Skeletal muscle cell (primary cell): ENCODE results near the gene CACNA1B.

ENCODE experiments used
- DNase-seq: peaks from one replicate; pipeline ENCODE4 v3.0.0-alpha.2; 2010; ENCODE audit warnings: low read depth
- H3K4me3 ChIP-seq: 2 replicates; pipeline ENCODE4 v1.5.1; 2011; ENCODE audit warnings: low read depth, mild to moderate bottlenecking, control low read depth, low read length, moderate library complexity

CACNA1B gene

DNA sequence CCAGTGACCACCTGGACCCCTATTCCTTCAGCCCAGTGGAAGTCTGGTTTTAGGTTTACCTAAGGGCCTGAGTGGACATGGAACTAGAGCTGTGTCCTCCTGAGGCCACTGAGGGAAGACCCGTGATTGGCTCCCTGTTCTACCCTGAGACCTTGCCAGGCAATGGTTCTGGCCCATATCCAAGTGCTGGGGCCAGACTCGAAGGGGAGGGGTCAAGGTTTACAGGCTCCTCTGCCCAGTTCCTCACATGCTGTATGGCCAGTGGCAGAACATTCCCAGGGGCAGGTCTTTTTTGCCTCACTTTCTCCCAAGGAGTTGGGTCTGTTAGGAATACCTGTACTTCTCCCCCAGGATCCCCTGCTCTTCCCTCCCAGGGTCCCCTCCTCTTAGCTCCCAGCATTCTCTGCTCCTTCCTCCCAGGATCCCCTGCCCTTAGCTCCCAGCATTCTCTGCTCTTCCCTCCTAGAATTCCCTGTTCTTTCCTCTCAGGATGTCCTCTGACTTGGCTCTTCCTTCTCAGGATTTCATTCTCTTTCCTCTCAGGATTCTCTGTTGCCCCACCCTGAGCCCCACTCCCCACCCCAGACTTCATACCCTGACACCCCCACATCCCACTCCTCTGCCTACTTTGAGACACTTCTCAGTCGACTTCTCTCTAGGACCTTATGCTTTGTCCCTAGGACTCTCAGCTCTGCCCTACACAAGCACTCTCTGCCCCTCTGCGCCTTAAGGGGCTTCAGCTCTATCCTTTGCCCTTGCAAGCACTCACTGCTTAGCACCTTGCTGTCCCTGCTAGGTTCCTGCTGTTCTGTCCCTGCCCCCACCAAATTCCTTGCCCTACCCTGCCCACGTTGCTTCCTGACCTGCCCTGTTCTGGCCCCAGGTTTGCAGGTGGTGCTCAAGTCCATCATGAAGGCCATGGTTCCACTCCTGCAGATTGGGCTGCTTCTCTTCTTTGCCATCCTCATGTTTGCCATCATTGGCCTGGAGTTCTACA lies 36.5 kb downstream of the CACNA1B start:
- no peak overlapping the region for H3K4me3 ChIP-seq
- DNase-seq, result no peak

DNA sequence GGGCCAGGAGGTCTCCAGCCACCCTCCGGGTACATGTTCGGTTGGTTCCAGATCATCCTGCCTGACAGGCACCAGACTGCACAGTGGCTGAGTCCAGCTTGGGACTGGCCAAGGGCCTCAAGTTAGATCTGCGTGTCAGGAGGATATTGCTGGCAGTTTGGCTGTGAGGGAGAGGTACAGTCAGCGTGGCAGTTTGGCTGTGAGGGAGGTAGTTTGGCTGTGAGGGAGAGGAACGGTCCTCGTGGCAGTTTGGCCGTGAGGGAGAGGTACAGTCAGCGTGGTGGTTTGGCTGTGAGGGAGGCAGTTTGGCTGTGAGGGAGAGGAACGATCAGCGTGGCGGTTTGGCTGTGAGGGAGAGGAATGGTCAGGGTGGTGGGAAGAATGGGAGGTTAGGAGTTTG lies 39.0 kb downstream of the CACNA1B start:
- no peak overlapping the region for H3K4me3 ChIP-seq
- DNase-seq, result no peak

DNA sequence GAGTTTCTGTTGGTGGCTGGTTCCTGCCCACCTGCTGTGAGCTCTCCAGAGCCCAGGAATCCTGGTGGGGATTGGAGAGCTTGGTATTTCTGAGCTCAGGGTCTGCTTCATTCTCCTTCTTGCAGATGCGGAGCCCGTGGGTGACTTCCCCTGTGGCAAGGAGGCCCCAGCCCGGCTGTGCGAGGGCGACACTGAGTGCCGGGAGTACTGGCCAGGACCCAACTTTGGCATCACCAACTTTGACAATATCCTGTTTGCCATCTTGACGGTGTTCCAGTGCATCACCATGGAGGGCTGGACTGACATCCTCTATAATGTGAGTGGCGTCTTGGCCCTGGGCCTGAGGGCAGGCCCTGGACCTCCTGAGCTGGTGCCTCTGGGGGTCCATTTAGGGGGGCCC lies 39.5 kb downstream of the CACNA1B start:
- no peak for DNase-seq
- no peak overlapping the region for H3K4me3 ChIP-seq

DNA sequence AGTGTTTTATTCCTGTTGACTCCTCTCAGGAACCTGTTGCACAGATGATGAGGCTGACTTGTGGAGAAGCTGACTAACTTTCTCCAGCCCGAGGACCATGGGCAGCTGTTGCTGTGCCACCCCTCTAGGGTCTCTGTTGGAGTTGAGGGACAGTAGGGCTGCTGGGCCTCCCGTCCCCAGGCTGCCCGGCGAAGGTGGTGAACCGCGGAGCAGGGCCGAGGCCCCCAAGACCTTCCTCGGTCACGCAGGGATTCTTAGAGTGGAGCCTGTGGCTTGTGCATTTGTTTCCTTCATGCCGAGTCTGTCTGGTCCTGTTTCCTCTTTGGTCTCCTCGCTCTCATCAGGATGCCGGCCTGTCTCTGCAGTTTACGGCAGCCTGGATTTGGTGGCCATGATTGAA lies 40.2 kb downstream of the CACNA1B start:
- H3K4me3 ChIP-seq, result no peak overlapping the region
- DNase-seq, result no peak

DNA sequence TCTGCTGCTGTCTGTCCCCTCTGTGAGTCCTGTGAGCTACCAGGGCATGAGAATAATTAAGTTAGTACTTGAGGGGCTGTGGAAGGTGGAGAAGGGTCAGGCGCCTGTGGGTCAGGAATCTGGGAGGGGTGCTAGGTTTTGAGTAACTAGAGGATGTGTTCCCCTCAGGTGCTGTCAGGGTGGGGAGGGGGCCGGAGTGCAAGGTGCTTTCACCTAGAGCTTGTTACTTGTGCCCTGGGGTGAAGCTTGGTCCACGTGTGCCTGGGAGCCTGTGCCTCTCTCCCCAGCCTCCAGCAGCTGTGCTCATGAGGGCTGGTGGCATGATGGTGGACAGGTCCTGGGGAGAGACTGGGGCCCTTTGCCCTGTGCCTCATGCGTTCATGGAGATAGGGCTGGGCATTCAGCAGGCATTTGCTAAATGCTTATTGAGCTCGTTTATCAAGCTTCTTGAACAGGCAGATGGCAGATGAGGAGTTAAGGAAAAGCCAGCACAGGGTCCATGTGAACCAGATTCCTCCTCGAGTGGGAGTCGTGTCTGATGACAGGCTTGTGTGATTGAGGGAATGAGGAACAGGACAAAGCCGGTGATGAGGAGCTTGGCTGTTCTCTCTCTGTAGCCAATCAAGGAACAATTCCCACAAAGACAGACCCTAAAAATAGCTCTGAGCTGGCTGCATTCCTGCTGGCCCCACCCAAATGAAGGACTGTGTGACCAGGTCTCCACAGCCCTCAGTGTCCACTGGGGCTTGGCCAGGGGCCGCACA lies 40.9 kb downstream of the CACNA1B start:
- H3K4me3 ChIP-seq, result no peak overlapping the region
- no peak for DNase-seq

DNA sequence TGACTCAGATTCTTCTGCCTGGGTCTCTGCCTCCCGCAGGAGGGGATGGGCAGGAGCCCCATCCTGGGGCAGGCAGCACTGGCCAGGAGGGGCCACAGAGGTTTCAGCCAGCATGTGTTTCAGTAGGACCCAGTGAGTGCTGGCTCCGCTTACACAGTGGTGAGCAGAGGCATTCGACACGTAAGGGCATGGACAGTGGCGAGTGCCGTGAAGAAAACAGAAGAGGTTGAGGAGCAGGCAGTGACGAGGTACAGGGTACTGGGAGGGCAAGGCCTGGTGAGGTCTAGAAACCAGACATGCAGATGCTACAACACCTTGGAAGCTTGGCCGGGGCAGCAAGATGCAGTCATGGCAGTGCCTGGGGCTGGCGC lies 41.5 kb downstream of the CACNA1B start:
- no peak for DNase-seq
- no peak overlapping the region for H3K4me3 ChIP-seq

DNA sequence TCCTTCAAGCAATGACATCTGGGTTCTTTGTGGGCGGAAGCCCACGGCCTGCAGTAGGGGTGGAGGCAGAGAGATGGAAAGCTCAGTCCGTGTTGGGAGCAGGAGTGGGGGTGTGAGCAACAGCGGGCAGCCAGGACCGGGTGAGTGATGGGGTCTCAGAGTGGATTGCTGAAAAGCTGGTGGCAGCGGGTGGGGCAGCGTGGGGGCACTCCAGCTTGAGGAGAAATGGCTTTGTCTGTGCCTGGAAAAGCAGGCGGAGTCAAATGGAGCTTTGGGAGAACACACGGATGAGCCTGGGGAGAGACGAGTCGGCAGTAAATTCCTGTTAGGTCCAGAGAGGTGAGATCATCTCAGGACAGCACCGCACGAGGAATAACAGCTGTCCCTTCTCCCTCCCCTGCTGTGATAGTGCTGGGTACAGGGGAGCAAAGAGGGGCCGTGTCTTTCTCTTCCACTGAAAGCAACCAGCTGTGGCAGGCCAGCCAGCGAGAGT lies 42.1 kb downstream of the CACNA1B start:
- DNase-seq, result no peak
- H3K4me3 ChIP-seq, result no peak overlapping the region

DNA sequence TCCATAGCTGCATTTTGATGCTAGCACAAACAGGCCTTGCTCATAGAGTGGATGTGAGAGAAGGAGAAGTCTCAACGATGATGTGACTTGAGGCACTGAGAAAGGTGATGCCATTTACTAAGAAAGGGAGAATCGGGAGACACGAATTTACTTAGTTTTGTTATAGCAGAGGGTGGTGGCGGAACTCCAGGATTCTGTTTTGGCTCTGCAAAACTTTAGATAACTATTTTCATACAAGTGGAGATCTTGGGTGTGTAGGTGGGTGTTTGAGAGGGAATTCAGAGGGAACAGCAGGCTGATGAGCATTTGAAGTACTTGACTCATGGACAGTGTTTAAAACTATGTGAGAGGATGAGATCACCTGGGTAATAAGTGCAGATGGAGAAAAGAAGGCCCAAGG lies 43.2 kb downstream of the CACNA1B start:
- DNase-seq, result no peak
- no peak overlapping the region for H3K4me3 ChIP-seq

DNA sequence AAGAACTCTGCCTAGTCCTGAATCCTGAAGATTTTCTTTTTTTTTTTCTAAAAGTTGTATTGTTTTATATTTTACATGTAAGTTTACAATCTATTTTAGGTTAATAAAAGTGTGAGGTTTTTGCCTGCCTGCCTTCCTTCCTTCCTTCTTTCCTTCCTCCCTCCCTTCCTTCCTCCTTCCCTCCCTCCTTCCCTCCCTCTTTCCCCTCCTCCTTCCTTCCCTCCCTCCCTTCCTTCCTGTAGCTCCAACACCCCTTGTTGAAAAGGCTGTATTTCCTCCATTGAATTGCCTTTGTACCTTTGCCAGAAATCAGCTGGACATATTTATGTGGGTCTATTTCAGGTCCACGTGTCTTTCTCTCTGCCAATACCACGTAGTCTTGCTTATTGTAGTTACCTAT lies 46.6 kb downstream of the CACNA1B start:
- H3K4me3 ChIP-seq, result no peak overlapping the region
- DNase-seq, result no peak

DNA sequence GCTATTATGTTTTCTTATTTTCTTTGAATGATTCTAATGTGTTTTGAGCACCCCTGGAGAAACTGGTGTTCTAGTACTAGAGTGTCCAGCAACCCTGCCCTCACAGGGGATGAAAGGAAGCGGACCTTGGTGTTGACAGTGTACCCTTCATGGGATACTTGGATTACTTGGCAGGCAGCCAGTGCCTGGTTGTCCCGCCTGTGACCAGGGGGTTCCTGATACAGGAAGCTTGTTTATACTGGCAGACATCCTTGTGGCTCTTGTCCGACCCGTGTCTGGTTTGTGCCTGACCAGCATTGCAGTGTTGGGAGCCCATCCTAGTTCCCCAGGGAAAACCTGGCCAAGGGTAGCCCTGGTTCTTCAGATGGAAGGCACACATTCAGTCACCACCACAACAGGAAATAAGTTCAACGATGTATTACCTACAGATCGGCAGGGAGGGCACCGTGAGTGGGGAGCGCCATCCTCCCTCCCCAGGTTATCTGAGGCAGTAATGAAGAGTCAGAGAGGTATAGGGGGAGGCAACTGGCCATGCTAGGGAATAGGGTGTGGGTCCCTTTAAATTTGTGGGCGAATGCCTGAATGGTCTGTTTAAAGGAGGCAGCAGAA lies 47.3 kb downstream of the CACNA1B start:
- DNase-seq, result no peak

DNA sequence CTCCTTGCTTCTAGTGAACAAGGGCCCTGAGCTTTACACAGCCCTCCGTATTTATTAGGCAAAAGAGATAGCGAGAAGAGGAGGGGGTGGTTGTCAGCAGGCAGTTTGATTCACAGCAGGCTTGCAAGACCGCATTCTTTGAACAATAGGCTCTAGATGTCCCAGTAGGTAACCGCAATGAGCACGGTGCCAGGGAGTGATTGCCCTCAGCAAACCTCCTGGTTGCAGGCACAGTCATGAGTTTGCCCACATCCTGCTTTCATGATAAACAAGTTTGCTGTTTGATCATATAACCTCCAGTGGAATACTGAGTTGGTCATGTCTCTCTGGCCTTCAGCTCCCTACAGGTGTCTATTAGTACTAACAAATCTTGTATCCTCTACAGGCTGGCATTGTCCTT lies 66.1 kb downstream of the CACNA1B start:
- no peak overlapping the region for H3K4me3 ChIP-seq
- no peak for DNase-seq

More for the DNA sequence above, 47.3 kb downstream of the CACNA1B start:
- H3K4me3 ChIP-seq, result no peak overlapping the region

DNA sequence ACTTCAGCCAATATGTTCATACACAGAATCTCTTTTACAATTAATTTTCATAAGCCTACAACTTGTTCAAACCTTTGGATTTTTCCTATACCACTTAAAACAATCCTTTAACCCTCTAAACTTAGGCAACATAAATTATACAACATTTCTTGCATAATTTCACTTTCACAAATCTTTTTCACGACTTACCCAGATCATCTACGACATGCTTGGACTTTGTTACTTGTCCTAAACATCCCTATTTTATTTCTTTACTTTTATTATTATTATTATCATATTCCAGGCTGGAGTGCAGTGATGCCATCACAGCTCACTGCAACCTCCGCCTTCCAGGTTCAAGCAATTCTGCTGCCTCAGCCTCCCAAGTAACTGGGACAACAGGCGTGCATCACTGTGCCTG lies 68.0 kb downstream of the CACNA1B start:
- no peak overlapping the region for H3K4me3 ChIP-seq
- no peak for DNase-seq

DNA sequence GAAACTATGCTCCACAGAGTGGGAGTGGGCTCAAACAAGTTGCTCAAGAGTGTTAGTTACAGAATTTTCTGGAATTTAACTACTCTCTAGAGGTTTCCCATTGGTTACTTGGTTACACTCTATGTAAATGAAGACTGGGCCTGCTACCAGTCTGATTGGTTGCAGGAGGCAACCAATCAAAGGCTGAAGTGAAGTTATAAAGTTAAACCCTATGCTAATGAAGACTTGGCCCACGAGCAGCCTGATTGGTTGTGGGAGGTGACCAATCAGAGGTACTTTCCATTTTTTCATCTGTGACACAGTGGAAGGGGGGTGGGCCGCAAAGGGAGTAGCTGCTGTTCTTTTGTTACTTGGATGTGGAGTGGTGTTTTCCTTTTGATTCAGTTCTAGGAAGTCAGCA lies 69.4 kb downstream of the CACNA1B start:
- no peak for DNase-seq
- no peak overlapping the region for H3K4me3 ChIP-seq

DNA sequence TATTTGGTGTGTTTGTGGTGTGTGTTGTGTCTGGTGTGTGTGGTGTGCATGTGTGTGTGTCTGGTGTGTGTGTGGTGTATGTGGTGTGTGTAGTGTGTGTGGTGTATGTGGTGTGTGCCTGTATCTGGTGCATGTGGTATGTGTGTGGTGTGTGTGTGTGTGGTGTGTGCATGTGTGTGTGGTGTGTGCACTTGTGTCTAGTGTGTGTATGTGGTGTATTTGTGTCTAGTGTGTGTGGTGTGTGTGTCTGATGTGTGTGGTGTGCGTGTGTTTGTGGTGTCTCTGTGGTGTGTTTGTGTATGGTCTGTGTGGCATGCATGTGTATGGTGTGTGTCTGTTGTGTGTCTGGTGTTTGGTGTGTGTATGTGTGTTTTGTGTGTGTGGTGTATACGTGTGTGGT lies 71.1 kb downstream of the CACNA1B start:
- H3K4me3 ChIP-seq, result no peak overlapping the region
- DNase-seq, result no peak

DNA sequence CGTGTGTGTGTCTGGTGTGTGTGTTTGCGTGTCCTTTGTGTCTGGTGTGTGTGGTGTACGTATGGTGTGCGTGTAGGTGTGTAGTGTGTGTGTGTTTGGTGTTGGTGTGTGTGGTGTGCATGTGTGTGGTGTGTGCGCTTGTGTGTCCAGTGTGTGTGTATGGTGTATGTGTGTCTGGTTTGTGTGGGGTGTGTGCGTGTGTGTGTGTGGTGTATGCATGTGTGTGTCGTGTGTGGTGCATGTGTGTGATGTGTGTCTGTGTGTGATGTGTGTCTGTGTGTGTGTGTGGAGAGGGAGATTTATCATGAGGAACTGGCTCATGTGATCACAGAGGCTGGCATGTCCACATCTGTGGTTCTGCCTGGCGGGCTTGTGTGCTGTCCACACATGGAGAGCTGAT lies 71.7 kb downstream of the CACNA1B start:
- no peak for DNase-seq
- no peak overlapping the region for H3K4me3 ChIP-seq

DNA sequence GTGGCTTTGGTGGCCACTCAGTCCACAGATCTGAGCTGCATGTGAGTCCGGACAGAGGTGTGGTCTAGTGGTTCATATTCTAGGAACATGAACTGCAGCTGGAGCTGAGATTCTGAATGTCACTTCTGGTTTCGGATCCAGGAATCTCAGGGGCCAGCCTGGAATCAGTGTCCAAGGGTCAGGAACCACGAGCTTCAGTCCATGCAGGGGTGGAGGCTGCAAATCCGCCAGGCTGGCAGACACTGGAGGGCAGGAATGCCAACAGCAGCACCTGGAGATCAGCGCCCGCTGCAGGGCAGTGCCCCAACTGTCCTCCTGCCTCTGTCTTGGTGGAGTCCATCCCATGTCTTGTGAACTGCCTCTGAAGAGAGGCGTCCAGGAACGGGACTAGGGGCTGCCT lies 73.5 kb downstream of the CACNA1B start:
- no peak overlapping the region for H3K4me3 ChIP-seq
- DNase-seq, result no peak

DNA sequence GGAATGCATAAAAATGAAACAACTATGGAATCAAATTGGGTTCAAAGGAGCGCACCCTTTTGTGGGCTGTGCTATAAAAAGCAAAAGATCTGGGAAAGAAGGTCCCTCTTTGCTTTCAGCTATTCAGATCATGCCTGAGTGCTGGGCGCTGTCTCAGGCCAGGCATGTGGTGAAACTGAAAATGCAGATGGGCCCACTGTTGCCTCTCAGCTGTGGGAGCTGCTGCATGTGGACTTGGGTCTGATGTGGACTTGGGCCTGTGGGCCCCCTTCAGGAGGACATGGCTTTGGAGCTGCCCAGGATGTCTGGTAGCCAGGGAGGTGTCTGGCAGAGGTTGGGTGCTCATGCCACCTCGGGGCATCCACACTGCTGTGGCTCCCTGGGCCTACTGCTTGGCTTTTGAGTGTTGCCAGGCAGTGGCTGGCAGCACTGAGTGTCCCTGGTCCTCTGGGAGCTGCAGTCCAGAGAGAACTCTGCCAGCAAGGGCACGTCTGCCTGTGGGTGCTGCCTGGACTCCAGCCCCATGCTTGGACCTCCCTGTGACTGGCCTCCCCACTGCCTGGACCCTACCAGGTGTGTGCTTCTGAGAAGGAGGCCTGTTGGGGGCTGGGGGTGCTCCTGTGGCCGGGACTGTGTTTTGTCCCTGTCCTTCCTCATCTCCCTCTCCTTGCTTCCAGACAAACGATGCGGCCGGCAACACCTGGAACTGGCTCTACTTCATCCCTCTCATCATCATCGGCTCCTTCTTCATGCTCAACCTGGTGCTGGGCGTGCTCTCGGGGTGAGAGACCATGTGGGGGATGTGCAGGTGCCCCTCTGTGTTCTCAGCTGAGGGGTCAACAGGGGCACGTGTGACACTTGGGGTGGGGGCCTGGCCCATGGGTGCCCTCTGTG lies 74.3 kb downstream of the CACNA1B start:
- no peak for DNase-seq
- no peak overlapping the region for H3K4me3 ChIP-seq

DNA sequence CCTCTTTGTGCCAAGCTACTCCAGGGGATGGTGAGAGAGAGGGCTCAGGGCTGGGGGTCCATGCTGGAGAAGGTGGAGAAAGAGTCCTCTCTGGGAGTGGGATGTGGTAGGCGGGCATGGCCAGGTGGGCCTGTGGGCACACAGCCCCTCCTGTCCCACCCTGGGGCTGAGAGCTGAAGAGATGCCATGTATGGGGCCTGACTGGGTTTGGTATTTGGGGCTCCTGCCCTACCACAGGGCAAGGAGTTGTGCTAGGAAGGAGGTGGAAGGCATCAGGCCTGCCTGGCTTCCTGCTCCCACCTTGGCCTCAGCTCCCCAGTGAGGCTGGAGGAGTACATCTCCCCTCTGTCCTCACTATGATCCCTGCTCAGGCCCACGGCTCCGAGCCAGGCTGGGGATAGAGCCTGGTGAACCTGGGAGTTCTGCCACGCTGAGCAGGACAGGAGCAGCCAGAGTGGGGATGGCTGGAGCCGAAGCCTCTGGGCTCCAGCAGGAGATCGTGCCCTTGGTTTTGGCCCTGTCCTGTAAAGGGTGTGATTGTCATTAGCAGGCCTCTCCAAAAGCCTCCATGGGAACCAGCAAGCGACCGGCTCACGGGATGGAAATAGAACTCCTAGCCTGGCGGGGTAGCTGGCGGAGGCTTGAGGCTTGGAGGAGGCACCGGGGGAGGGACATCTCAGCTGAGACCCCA lies 75.5 kb downstream of the CACNA1B start:
- no peak overlapping the region for H3K4me3 ChIP-seq
- no peak for DNase-seq
